HEK293T (cell line): ENCODE results near the gene EPHB1.

Experiments
- BHLHE40 ChIP-seq: fragments of 450-650 bp; IDR thresholded peaks from 2 replicates; pipeline ENCODE4 v1.6.1; 2016; ENCODE audit warnings: mild to moderate bottlenecking, moderate library complexity, borderline replicate concordance
- CTBP1 ChIP-seq: fragments of 450-650 bp; IDR thresholded peaks from 2 replicates; pipeline ENCODE4 v1.6.1; 2016; ENCODE audit warnings: borderline replicate concordance
- ELF4 ChIP-seq: fragments of 450-650 bp; IDR thresholded peaks from 2 replicates; pipeline ENCODE4 v1.6.1; 2017; ENCODE audit warnings: antibody characterized with exemption
- FOXA1 ChIP-seq: fragments of 450-650 bp; IDR thresholded peaks from 2 replicates; pipeline ENCODE4 v1.6.1; 2016; ENCODE audit warnings: mild to moderate bottlenecking
- FOXK2 ChIP-seq: fragments of 450-650 bp; IDR thresholded peaks from 2 replicates; pipeline ENCODE4 v1.6.1; 2016; ENCODE audit warnings: mild to moderate bottlenecking
- FOXM1 ChIP-seq: fragments of 450-650 bp; IDR thresholded peaks from 2 replicates; pipeline ENCODE4 v1.6.1; 2017; ENCODE audit warnings: mild to moderate bottlenecking, borderline replicate concordance
- HDGF ChIP-seq: fragments of 450-650 bp; IDR thresholded peaks from 2 replicates; pipeline ENCODE4 v1.6.1; 2017; ENCODE audit warnings: antibody characterized with exemption, borderline replicate concordance
- NFRKB ChIP-seq: fragments of 450-650 bp; IDR thresholded peaks from 2 replicates; pipeline ENCODE4 v1.6.1; 2016; ENCODE audit warnings: mild to moderate bottlenecking, moderate library complexity
- SP1 ChIP-seq: fragments of 450-650 bp; IDR thresholded peaks from 2 replicates; pipeline ENCODE4 v1.6.1; 2017
- TARDBP ChIP-seq: fragments of 450-650 bp; IDR thresholded peaks from 2 replicates; pipeline ENCODE4 v1.6.1; 2016
- ZNF384 ChIP-seq: fragments of 450-650 bp; IDR thresholded peaks from 2 replicates; pipeline ENCODE4 v1.6.1; 2016

DNA sequence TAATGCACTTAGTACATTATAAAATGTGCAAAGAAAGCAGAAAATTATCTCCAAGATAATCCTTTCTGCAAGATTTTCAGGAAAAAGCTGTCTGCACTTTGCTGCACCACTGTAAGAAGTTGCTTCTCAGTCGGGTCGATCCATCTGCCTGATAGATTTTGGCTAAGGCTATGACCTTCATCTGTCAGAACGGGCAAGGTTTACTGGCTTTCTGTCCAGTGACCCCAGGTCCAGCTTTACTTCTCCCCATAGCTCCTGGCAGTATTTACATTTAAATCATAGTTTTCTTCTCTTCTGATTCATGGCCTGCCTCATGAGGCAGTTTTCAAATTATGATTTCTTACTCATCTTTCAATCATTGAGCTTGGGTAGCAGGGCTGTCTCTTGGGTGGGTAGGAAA, 422.7 kb downstream of the EPHB1 start:
- TF ChIP-seq FOXA1 (no peak), FOXK2 (no peak), FOXM1 (no peak), CTBP1 (no peak), ZNF384 (no peak), SP1 (no peak), NFRKB (no peak), HDGF (no peak), ELF4 (no peak), BHLHE40 (no peak), TARDBP (no peak)
